ENCODE measurements around the gene NUDT1.
"Not testable (repeated sequence)": the region's sequence is repeated elsewhere in the genome, so short reads cannot be mapped to it uniquely, and the experiment has no call there.

The NUDT1 gene

DNA sequence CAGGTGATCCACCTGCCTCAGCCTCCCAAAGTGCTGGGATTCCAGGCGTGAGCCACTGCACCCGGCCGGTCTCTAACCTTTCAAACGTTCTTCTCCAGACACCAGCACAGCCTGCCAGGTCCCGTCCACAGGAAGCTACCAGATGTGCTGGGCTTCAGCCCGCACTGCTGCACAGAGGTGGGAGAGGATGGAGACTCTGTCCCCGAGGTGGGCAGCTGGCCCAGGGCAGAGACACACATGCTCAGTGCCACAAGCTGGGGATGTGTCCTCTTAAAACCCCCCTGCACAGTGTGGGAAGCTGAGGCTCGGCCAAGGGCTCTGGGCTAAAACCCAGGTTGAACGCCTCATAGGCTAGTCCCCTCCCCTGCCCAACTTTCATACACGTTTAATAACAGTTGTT, 9.4 kb downstream of the NUDT1 start:
- DNase-seq, result no peak

DNA sequence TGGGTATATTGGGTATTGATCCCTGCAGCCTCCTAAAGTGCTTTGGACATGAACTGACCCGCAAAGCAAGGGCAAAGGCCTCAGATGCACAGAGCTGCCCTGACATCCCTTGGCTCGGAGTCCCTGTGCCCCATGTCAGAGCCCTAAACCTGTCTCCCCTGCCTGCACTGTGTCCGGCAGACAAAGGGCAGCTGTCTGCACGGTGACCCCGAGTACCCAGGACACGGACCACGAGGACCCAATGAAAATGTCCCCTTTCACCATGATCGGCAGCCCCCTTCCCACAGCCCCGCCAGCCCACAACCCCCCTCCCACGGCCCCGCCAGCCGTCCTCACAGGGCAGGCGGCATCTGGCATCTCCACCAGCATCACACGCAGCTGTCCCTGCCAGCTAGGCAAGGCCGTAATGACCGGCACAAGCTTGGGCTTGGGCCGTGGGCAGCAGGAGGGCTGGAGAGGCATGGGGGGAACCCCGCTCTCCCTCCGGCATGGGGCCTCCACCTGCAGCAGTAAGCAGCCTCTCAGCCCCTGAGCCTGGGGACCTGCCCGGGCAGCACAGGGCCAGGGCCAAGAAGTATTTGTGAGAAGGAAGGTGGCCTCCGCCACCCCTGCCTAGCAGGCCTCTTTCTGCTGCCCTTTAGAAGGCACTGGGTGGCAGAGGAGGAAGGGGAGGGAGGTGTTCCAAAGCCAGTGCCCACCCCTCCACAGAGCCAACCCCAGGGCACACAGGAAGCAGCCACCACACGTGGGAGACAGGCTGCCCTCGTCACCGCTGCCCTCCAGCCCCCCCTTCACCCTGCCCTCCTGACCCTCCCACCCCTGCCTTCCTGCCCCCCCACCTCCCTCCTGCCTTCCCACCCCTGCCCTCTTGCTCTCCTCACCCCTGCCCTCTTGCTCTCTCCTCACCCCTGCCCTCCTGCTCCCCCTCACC, 10.1 kb downstream of the NUDT1 start:
- DNase-seq, result no peak

DNA sequence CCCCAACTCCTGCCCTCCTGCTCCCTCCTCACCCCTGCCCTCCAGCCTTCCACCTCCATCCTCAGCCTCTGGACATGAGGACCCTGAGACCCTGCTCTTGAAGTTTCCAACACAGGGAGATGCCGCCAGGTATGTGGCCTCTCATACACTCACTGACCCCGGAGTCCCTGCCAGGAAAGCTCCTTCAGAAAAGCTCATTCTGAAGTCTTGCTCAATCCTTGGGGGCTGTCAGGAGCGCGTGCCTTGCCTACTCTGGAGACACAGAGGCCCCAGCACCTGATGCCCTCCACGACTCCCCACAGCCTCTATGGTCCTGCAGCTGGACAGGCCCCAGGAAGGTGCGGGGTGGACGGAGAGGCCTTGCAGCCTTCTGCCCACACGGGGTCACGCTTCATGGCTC, 11.0 kb downstream of the NUDT1 start:
- no peak for DNase-seq

DNA sequence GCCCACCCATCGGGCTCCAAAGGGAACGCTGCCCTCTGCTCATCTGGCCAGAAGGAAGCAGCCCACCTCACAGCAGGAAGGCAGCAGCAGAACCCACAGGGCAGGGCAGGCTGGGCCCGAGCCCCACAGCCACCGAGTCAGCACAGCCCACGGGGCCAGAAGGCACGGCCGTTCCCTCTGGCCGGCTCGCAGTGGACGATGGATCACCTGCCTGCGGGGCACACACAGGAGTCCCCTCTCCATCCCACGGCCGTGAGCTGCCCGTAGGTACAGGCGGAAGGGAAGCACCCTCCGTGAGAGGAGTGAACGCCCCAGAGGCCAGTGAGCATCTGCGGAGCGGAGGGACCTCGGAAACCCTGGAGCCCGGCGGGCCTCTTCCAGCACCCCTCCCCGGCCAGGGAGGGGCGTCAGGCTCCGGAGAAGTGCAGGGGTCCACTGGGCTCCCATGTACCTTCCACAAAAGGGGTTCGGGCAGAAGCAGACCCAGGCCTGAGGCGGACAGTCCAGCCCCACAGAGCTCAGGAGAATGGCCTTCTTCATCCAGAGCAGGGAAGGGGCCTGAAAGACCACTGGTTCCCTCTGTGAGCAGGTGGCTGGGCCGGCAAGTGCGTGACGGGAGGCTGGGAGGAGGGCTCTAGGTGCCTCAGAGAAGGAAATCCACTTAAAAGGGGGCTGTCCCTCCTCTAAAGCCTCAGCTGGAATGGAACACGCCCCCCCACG, 11.7 kb downstream of the NUDT1 start:
- DNase-seq, result no peak

DNA sequence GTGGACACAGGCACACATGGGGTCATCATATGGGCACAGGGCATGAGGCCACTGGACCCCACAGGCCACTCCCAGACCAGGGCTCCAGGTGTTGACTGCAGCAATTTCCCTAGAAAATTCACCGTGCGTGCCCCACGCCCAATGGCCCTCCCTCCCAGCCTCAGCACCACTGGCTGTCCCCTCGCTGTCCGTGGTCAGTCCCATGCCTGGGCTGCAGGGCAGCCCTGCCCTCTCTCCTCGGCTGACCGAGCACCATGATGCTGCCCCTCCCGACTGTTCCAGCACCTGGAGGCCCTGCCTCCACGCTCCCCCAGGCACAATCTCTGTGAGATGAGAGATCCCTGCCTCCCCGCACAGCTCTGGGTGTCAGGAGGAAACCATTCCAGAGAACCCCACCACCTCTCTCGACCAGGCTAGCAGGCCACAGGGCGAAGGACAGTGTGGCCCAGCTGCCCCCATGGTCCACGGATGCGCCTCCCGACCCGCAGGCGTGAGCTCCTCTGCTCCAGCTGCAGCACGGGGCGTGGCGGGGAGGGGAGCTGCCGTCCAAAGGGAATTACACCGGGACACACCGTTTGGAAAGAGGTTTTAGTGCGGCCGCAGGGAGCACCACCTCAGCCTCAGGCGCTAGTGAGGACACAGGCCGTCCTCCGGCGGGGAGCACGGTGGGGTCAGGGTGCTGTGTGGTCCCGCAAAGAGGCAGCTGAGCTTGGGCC, 12.6 kb downstream of the NUDT1 start:
- no peak for DNase-seq

DNA sequence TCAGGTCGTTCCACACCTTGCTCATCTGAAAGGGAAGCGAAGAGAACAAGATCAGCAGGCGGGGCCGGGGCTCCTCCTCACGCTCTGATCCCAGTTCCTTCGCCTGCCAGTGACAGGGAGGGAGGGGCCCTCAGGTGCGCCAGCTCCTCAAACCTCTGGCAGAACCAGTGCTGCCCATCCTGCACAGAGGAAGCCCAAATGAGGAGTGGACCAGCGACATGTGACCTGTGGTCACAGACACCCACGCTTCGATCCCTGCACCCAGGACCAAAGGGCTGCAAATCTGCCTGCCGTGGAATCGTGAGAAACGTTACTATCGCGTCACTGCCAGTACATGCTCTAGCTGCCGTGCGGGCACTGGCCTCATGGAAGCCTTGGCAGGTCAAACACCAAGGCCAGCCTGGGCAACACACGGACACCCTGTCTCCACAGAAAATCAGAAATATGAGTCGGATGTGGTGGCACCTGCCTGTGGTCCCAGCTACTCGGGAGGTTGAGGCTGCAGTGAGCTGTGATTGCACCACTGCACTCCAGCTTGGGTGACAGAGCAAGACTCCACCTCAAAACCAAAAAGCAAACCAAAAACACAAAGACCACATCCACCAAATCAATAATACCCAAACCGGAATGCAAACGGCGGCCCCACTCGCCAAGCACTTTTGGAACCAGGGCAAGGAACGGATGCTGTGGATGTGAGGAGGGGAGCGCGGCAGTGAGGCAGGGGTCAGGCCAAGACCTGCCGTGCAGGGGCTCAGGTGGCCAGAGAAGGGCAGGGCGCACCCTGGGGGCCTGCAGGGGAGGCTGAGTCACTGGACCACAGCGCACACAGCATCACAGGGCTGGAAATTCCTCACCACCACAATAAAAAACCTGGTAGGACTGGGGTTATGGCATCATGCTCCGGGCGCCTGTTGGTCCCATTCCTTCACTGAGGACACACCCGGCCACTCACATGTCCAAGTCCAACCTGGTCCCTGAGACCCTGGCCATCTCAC, 13.4 kb downstream of the NUDT1 start:
- no peak for DNase-seq

- no peak for DNase-seq
Observed at GRCh38 chr7:2256306-2257045, 14.4 kb downstream of the NUDT1 start.

DNA sequence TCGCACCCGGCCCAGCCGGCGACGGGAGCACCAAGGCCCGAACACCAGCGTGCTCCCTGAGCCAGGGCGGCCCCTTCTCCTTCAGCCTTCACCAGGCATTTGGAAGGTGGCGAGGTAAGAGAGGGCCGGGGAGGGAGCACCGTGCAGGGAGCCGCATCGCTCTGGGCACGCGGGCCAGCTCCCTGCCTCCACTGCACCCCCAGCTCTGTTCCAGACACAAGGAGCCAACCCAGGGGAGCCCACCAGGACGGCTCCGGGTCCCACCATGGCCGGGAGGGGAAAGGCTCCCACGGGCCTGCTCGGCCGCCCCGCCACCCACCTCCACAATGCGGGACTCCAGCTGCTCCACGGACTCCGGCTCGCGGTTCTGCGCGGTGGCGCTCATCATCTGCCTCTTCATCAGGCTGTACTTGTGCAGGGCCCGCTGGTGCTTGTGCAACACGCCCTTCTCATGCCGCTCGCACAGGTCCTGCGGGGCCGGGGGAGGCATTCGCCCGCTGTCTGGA, 15.1 kb downstream of the NUDT1 start:
- no peak for DNase-seq

DNA sequence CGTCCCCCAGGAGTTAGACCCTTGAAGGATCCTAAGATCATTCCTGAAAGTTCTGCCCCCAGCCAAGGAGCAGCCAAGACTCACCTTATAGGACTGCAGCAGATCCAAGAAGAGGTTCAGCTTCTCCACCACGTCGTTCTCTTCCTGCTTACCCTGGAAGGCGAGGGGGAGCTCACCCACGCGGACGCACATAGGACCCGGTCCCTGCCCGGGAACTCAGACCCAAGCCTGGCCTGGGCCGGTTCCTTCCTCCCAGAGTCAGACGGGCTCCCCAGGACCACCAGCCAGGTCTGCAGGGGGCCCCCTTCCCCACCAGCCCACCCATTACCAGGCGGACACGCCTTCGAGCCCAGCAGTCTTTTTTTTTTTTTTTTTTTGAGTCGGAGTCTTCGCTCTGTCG, 15.6 kb downstream of the NUDT1 start:
- DNase-seq, result no peak

- no peak for DNase-seq
Observed at GRCh38 chr7:2258661-2259365, 16.8 kb downstream of the NUDT1 start.

GRCh38 chr7:2259480-2259879, 17.5 kb downstream of the NUDT1 start:
- DNase-seq, result no peak

DNA sequence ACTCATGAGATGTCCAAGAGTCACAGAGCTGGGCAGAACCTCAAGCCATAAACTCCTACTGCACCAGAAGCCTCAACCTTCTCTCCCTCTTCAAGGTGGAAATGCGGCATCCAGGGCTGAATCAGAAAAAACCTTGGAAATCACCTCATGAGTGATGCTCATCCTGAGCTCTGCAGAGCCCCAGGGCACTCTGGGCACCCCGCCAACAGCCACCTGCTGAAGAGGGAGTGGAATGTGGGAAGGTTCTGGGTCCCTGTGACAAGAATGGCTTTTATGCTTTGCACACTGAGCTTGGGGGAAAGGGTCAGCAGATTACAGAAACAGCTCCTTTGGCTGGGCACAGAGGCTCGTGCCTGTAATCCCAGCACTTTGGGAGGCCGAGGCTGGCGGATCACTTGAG, 18.8 kb downstream of the NUDT1 start:
- no peak for DNase-seq

GRCh38 chr7:2261611-2262010, 19.6 kb downstream of the NUDT1 start:
- DNase-seq, result no peak

DNA sequence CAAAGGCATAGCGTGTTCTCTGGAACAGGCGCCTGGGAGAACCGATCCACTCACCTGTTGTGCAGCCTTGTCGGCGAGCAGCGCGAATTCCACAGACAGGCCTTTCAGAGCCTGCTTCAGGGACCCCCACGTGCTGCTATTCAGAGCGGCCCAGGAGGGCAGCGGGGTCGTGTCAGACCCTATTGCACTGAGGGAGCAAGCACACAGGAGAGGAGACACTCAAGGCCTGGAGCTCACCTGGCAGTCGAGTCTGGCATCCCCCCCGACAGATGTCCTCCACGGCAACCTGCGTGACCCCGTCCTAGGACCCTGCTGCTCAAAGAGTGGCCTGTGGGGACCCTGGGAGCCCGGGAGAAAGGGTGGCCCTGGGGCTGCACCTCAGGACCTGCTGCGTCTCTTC, 21.1 kb downstream of the NUDT1 start:
- no peak for DNase-seq

DNA sequence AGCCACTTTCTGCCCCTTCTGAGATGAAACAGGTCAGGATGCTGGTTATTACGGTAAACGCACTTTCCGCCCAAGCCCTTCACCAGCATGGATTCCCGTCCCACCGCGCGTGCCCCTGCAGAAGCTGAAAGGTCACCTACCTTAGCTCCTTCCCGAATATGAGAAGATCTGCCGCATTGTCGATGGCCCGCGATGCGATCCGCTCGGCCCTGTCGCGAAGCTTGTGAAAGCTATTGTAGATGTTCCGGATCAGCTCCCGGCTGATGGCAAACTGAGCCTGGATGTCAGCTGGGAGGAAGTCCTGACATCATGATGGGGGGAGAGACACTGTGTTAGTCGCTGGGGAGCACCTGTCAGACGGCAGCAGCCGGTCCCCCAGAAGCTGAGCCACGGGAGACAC, 22.1 kb downstream of the NUDT1 start:
- no peak for DNase-seq

GRCh38 chr7:2266911-2267310, 24.9 kb downstream of the NUDT1 start:
- no peak for DNase-seq

- not testable (repeated sequence) for DNase-seq
Observed at GRCh38 chr7:2269089-2269990, 27.3 kb downstream of the NUDT1 start.

GRCh38 chr7:2269991-2270460, 28.0 kb downstream of the NUDT1 start:
- DNase-seq, result no peak

DNA sequence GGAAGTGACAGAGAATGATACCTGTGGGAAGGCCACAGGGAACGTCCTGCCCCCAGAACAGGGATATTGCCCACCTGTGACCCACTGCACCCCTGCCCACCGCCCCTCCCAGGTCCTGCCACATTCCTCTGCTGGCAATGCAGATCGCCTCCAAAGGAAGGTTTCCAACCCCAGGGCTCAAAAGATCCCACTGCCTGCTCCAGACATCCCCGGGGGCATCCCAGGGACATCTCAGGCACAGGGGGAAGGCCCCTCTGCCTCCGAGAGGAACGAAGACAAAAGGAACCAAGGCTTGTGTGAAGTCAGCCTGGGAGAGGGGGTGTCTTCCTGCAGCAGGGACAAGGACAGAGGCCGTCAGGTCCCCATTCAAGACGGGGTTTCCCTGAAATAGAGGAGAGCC, 28.5 kb downstream of the NUDT1 start:
- DNase-seq, result no peak

Measured in activated CD4-positive, alpha-beta T cell treated with anti-CD3 and anti-CD28 coated beads, Interleukin-2, amount 50 U/mL, for 48 hours (primary cell).